Left ventricle myocardium inferior (tissue), 1 donor: ENCODE data around the gene FOXK1. TPM values are rescaled to one million over a fixed set of nuclear protein-coding genes. Genes with fewer than 3 reads are reported as not detected.

Source experiments
- DNase-seq: peaks from one replicate; pipeline ENCODE4 v3.0.0-alpha.2; 2020
- H3K27ac ChIP-seq: fragments of 200-600 bp; replicated peaks from 2 replicates; pipeline ENCODE4 v1.8.0; 2021
- H3K27me3 ChIP-seq: fragments of 200-600 bp; 2 replicates; pipeline ENCODE4 v1.8.0; 2021; ENCODE audit warnings: low read depth
- H3K36me3 ChIP-seq: fragments of 200-600 bp; 2 replicates; pipeline ENCODE4 v1.8.0; 2021
- H3K4me1 ChIP-seq: fragments of 200-600 bp; 2 replicates; pipeline ENCODE4 v1.8.0; 2021
- H3K4me3 ChIP-seq: fragments of 200-600 bp; 2 replicates; pipeline ENCODE4 v1.8.0; 2021; ENCODE audit warnings: mild to moderate bottlenecking, moderate library complexity
- H3K9me3 ChIP-seq: fragments of 200-600 bp; replicated peaks from 2 replicates; pipeline ENCODE4 v1.8.0; 2021
- intact Hi-C: fragments of 100-400 bp; cut with micrococcal nuclease; formaldehyde crosslinking; loops from one replicate; pipeline ENCODE4 v1.11.0; 2022
- total RNA-seq: library from RNA; stranded (reverse); fragmentation: NEBNext Ultra II Directional; extraction: Animal tissue kit (Norgen Biotek cat#: 25700); gene quantifications from one replicate; pipeline ENCODE4 v1.2.1, GENCODE V29; 2021
- TF ChIP-seq, protein P1 (sequence below): fragments of 200-600 bp; IDR thresholded peaks from 2 replicates; pipeline ENCODE4 v1.8.0; 2021; ENCODE audit warnings: antibody characterized with exemption, mild to moderate bottlenecking, borderline replicate concordance
- donor health status: DM: no; HTN: yes; CAD: no; lungs with severe emphysema.

Gene FOXK1
- total RNA-seq, 1 donor from 2014 or later = 18.3 TPM

DNA sequence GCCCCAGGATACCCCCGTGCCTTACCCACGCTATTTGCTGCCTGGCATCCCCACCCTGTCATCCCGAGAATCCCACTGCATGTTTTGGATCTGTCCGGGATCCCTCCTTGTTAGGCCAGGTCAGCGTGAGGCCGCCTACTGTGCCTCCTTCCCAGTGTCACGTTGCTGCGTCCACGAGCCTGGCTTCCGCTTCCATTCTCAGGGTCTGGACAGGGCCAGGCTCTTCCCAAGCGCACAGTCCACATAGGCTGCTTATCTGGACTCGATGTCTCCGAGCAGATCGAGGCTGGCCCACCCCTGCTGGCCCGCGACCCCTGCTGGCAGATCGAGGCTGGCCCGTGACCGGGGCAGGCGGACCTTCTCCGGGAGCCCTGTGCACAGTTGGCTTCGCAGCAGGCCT, 27.1 kb downstream of the FOXK1 start:
- Histone ChIP-seq H3K4me1 (peaks cover 76% of the 10 kb centered on the region), H3K4me3 (no peak overlapping the region), H3K27ac (no peak overlapping the region), H3K9me3 (no peaks in the 10 kb centered on the region), H3K27me3 (no peaks in the 10 kb centered on the region), H3K36me3 (peaks cover 5% of the 10 kb centered on the region)
- intact Hi-C loops = no loop called here
- no peak for DNase-seq
- TF ChIP-seq, protein P1, sequence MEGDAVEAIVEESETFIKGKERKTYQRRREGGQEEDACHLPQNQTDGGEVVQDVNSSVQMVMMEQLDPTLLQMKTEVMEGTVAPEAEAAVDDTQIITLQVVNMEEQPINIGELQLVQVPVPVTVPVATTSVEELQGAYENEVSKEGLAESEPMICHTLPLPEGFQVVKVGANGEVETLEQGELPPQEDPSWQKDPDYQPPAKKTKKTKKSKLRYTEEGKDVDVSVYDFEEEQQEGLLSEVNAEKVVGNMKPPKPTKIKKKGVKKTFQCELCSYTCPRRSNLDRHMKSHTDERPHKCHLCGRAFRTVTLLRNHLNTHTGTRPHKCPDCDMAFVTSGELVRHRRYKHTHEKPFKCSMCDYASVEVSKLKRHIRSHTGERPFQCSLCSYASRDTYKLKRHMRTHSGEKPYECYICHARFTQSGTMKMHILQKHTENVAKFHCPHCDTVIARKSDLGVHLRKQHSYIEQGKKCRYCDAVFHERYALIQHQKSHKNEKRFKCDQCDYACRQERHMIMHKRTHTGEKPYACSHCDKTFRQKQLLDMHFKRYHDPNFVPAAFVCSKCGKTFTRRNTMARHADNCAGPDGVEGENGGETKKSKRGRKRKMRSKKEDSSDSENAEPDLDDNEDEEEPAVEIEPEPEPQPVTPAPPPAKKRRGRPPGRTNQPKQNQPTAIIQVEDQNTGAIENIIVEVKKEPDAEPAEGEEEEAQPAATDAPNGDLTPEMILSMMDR = no peak

DNA sequence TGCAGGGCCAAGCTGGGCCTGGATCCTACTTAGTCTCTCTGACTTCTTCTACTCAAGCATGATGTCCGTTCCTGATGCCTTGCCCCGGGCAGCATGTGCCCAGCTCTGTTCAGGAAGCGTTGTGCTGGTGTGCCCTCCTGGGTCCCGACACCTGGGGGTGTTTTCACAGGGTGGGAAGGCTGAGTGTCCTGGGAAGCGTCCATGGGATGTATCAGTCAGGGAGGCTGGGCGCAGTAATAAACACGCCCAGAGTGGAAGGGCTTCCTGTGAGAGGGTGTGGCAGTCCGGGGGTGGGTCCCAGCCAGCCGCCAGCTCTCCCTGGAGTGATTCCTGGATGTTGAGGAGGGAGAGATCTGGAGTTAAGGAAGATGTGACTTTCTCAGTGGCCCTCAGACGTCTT, 29.0 kb downstream of the FOXK1 start:
- intact Hi-C loops = no loop called here
- DNase-seq = no peak
- Histone ChIP-seq H3K4me1 (peaks cover 77% of the 10 kb centered on the region), H3K27ac (no peak overlapping the region), H3K27me3 (no peaks in the 10 kb centered on the region), H3K9me3 (no peaks in the 10 kb centered on the region), H3K36me3 (peaks cover 5% of the 10 kb centered on the region), H3K4me3 (no peak overlapping the region)
- TF ChIP-seq, protein P1 = no peak

DNA sequence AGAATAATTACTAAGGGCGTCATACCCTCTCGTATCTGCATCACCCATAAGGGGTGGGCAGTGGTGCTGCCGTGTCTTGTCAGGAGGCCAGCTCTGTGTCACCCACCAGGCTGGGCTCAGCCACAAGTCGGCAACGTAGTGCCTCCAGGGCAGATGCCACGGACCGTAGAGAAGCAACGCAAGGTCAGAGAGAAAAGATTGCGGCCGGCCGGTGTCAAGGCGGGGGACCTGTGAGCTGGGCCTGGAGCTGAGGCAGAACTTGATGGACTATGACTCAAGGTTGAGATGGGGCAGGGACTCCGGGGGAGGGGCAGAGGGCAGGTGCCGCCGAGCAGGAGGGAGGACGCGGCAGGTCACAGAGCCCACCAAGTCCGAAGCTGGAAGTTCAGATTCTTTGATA, 29.5 kb downstream of the FOXK1 start:
- intact Hi-C loops = no loop called here

DNA sequence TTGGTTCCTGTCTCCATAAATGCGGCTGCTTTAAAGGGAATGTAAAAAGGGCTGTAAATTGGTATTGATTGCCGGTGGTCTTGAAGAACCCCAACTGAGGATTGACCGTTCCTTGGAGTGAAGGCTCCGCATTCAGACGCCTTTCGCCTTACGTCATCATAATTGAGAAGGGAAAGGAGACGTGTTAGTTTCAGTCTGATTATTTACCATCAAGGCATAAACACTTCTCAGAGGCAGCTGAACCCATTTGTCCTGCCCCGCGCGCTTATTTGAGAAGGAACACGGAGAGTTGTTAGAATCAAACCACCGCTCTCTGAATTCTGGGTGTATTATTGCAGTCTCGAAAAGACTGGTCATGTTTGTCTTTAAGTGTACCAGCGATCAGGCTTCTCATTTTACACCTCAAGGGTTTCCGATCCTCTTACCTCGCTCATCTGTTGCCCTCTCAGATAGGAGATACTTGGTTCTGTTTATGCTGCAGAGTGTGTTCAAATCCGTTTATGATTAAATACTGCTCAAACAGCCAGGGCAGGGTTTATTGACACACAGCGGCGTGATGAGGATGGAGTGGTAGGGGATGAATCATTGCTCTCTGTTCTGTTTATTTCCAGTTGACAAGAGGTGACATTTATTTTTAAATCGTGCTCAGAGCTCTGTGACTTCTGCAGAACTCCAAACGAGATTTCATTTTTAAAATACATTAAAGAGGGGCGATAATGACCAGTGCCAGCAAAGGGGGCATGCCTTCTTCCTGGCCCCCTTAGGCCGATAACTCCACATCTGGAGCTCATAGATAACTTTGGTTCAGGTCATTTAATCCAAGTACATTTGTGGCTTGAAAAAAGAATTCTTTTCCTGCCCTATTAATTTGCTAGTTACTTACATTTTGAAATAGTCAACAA, 30.4 kb downstream of the FOXK1 start:
- intact Hi-C loops = no loop called here
- no peak for DNase-seq
- H3K4me3 ChIP-seq = no peak overlapping the region
- H3K4me1 ChIP-seq = peaks cover 70% of the 10 kb centered on the region
- H3K36me3 ChIP-seq = peaks cover 5% of the 10 kb centered on the region
- H3K9me3 ChIP-seq = no peaks in the 10 kb centered on the region
- TF ChIP-seq, protein P1 = no peak
- no peaks in the 10 kb centered on the region for H3K27me3 ChIP-seq
- peak overlapping the region; percentile 36 for H3K27ac ChIP-seq

More for the DNA sequence above, 29.5 kb downstream of the FOXK1 start:
- H3K9me3 ChIP-seq = no peaks in the 10 kb centered on the region
- peaks cover 5% of the 10 kb centered on the region for H3K36me3 ChIP-seq
- H3K4me1 ChIP-seq = peaks cover 77% of the 10 kb centered on the region
- H3K27ac ChIP-seq = no peak overlapping the region
- no peak overlapping the region for H3K4me3 ChIP-seq
- TF ChIP-seq, protein P1 = no peak
- H3K27me3 ChIP-seq = no peaks in the 10 kb centered on the region
- no peak for DNase-seq

DNA sequence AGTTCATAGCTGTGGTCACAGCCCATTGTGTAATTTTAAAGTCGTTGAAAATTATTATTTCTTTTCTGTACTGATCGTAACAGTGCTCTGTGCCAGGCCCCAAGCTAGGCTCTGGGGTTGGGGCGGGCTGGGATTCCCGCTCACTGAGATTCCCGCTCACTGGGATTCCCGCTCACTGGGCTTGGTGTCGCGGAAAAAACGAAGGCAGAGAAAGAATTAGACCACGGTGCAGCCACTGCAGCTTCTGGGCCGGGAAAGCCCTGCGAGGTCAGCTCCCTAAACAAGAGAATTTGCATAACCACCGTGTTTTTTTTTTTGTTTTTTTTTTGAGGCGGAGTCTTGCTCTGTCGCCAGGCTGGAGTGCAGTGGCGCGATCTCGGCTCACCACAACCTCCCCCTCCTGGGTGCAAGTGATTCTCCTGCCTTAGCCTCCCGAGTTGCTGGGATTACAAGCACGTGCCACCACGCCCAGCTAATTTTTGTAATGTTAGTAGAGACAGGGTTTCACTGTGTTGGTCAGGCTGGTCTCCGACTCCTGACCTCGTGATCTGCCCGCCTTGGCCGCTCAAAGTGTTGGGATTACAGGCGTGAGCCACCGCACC, 31.2 kb downstream of the FOXK1 start:
- TF ChIP-seq, protein P1 = no peak
- Histone ChIP-seq H3K27ac (peak overlapping the region; percentile 36), H3K4me1 (peaks cover 63% of the 10 kb centered on the region), H3K36me3 (peaks cover 11% of the 10 kb centered on the region), H3K9me3 (no peaks in the 10 kb centered on the region), H3K4me3 (no peak overlapping the region), H3K27me3 (no peaks in the 10 kb centered on the region)
- DNase-seq = no peak
- intact Hi-C loops = no loop called here
